Prostate gland (tissue), 2 donors: ENCODE results near the gene PAPLN. TPM values are rescaled to one million over a fixed set of nuclear protein-coding genes. Genes with fewer than 3 reads are reported as not detected.

Experiments
- DNase-seq: peaks from one replicate; pipeline ENCODE4 v3.0.0-alpha.2; 2019; ENCODE audit warnings: low spot score
- H3K27ac ChIP-seq, 2 donors: fragments of 200-600 bp; sonication (generic); 2 replicates each; pipeline ENCODE4 v1.5.1; 2017 to 2019
- H3K27me3 ChIP-seq: fragments of 200-600 bp; sonication (generic); replicated peaks from 2 replicates; pipeline ENCODE4 v1.5.1; 2019; ENCODE audit not compliant: insufficient read depth
- H3K36me3 ChIP-seq, 2 donors: fragments of 200-600 bp; sonication (generic); 1 replicate in 1 of 2; 2 replicates in 1 of 2; pipeline versions ENCODE4 v1.5.1 to v1.8.1; 2017 to 2019
- H3K4me1 ChIP-seq: fragments of 200-600 bp; sonication (generic); replicated peaks from 2 replicates; pipeline ENCODE4 v1.5.1; 2019
- H3K4me3 ChIP-seq, 2 donors: fragments of 200-600 bp; sonication (generic); 2 replicates each; pipeline ENCODE4 v1.5.1; 2017 to 2019
- H3K9me3 ChIP-seq: fragments of 200-600 bp; sonication (generic); 2 replicates; pipeline ENCODE4 v1.5.1; 2017
- POLR2A ChIP-seq: fragments of 450-650 bp; IDR thresholded peaks from one replicate; pipeline ENCODE4 v1.6.1; 2016; ENCODE audit warnings: antibody characterized with exemption, mild to moderate bottlenecking
- POLR2AphosphoS5 ChIP-seq: sonication (generic); formaldehyde crosslinking; IDR thresholded peaks from one replicate; pipeline ENCODE4 v1.6.1; 2017; ENCODE audit warnings: antibody characterized with exemption
- WGBS: methylation state at CpG from one replicate; pipeline ENCODE4 v1.1.5; 2018; 5-methylcytosine and 5-hydroxymethylcytosine counted together
- intact Hi-C: fragments of 100-400 bp; cut with DNase I; formaldehyde crosslinking; loops from one replicate; pipeline ENCODE4 v1.14.2; 2022
- total RNA-seq, 2 donors: library from RNA; depleted of rRNA; stranded (reverse); fragments of >200 nt; gene quantifications; one replicate each; pipeline ENCODE4 v1.1.0, GENCODE V29; 2016
- TF ChIP-seq, protein P1 (sequence below), 4 experiments: fragments of 200-600 bp in 2 of 4; fragments of 450-650 bp in 2 of 4; sonication (generic) in 2 of 4; IDR thresholded peaks; 1 replicate in 3 of 4; 2 replicates in 1 of 4; pipeline ENCODE4 v1.5.1; 2016 to 2019; ENCODE audit warnings: antibody characterized with exemption in 4 of 4, mild to moderate bottlenecking in 2 of 4, moderate library complexity in 2 of 4

PAPLN gene
- total RNA-seq, 2 donors from 2014 or later, result 10.7 to 33.1 TPM

DNA sequence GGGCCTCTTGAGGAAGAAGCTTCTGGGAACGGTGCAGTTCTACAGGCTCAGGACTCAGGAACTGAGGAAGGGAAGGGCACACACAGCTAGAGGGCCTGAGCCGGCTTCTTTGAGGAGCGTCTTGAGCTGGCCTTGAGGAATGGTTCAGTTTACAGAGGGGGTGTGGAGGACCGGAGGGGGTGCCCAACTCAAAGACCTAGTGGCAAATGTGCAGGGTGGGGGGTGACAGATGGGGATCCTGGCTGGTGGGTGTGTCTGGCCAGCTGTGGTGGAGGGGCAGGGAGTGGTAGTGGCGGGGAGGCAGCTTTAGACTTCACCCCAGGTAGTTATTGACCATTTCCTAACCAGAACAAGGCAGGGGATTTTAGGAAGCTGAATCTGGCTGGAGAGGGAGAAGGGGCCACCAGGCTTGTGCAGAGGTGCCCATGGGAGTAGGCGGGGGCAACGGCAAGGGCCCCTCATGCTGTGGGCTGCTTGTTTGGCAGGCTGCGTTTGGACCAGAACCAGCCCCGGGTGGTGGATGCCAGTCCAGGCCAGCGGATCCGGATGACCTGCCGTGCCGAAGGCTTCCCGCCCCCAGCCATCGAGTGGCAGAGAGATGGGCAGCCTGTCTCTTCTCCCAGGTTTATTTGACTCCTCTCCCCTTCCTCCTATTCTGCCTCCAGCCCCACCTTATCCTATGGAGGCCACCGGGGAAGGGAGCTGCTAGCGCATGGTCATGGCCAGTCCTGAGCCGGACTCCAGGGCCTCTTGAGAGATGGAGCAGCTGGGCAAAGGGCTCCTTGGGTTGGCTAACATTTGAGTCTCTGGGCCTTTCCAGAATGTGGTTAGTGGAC lies 27.8 kb downstream of the PAPLN start:
- Histone ChIP-seq H3K36me3 (no peaks in the 10 kb centered on the region), H3K9me3 (no peaks in the 10 kb centered on the region), H3K27me3 (no peaks in the 10 kb centered on the region), H3K4me3 (no peak overlapping the region), H3K4me1 (no peaks in the 10 kb centered on the region), H3K27ac (no peak overlapping the region)
- DNase-seq, result no peak
- intact Hi-C loops, result no loop called here
- WGBS, result 76% methylated on average over 18 of the region's 18 CpGs
- no peak for TF ChIP-seq POLR2A
- TF ChIP-seq POLR2AphosphoS5, result no peak
- TF ChIP-seq, protein P1, sequence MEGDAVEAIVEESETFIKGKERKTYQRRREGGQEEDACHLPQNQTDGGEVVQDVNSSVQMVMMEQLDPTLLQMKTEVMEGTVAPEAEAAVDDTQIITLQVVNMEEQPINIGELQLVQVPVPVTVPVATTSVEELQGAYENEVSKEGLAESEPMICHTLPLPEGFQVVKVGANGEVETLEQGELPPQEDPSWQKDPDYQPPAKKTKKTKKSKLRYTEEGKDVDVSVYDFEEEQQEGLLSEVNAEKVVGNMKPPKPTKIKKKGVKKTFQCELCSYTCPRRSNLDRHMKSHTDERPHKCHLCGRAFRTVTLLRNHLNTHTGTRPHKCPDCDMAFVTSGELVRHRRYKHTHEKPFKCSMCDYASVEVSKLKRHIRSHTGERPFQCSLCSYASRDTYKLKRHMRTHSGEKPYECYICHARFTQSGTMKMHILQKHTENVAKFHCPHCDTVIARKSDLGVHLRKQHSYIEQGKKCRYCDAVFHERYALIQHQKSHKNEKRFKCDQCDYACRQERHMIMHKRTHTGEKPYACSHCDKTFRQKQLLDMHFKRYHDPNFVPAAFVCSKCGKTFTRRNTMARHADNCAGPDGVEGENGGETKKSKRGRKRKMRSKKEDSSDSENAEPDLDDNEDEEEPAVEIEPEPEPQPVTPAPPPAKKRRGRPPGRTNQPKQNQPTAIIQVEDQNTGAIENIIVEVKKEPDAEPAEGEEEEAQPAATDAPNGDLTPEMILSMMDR (IDR thresholded peaks at IDR 0.05), result no peak

DNA sequence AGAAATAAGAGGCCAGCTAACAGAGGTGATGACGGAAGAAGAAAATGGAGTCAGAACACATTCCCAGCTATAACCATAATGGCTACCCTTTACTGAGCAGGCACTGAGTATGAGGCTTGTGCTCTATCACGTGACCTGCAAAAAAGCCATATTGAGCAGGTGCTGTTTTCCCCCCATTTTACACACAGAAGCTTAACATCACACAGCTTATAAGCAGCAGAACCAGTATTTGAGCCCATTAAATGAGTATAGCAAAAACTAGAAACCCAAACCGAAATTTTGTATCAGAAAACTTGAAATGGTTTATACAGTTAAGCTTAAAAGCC lies 28.4 kb downstream of the PAPLN start:
- Histone ChIP-seq H3K4me1 (no peaks in the 10 kb centered on the region), H3K4me3 (no peak overlapping the region), H3K27me3 (no peaks in the 10 kb centered on the region), H3K9me3 (no peaks in the 10 kb centered on the region), H3K27ac (no peak overlapping the region), H3K36me3 (no peaks in the 10 kb centered on the region)
- WGBS, result 91% methylated on average over 3 of the region's 3 CpGs
- DNase-seq, result no peak
- TF ChIP-seq POLR2AphosphoS5 (no peak), POLR2A (no peak)
- TF ChIP-seq, protein P1 (IDR thresholded peaks at IDR 0.05), result no peak
- intact Hi-C loops, result no loop called here

DNA sequence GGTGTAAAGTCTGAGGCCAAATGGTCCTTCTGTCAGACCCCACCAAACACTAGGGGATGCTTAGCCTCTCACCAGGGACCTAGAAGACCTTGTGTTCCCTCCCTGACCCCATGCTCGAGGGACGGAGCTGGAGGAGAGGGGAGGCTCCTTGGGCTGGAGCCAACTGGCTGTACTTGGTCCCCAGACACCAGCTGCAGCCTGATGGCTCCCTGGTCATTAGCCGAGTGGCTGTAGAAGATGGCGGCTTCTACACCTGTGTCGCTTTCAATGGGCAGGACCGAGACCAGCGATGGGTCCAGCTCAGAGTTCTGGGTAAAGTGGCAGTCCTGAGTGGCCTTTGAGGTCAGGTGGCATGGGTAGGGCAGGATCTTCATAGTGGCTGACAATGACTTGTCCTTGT lies 29.0 kb downstream of the PAPLN start:
- TF ChIP-seq POLR2AphosphoS5 (no peak), POLR2A (no peak)
- TF ChIP-seq, protein P1 (IDR thresholded peaks at IDR 0.05), result no peak
- Histone ChIP-seq H3K4me3 (no peak overlapping the region), H3K27ac (no peak overlapping the region), H3K4me1 (no peaks in the 10 kb centered on the region), H3K36me3 (no peaks in the 10 kb centered on the region), H3K27me3 (no peaks in the 10 kb centered on the region), H3K9me3 (no peaks in the 10 kb centered on the region)
- intact Hi-C loops, result no loop called here
- DNase-seq, result no peak
- 92% methylated on average over 7 of the region's 7 CpGs for WGBS

DNA sequence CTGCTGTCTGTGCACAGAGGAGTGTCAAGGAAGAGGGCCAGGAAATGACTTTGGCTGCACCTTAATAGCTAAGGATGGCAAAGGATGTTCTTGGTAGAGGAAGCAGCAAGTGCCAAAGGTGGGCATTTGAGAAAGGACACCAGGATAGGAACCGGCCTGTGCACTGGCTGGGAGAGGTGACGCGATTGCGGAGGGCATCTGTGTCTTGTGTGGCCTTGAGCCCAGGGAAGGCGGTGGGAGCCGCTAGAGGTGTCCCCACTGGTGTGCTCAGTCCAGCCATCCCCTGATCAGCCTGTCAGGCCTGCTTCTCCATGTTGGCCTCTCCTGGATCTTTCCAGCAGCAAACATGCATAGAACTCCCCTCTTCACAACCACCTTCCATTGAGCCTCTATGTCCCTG lies 30.2 kb downstream of the PAPLN start:
- H3K27me3 ChIP-seq, result no peaks in the 10 kb centered on the region
- no peak overlapping the region for H3K4me3 ChIP-seq
- intact Hi-C loops, result no loop called here
- H3K9me3 ChIP-seq, result no peaks in the 10 kb centered on the region
- H3K4me1 ChIP-seq, result no peaks in the 10 kb centered on the region
- TF ChIP-seq, protein P1 (IDR thresholded peaks at IDR 0.05), result no peak
- TF ChIP-seq POLR2A, result no peak
- no peak for TF ChIP-seq POLR2AphosphoS5
- WGBS, result 95% methylated on average over 6 of the region's 6 CpGs
- H3K27ac ChIP-seq, result no peak overlapping the region
- H3K36me3 ChIP-seq, result no peaks in the 10 kb centered on the region
- DNase-seq, result no peak
